Neutrophil (primary cell): ENCODE data around the gene PEX12.

Source experiments
- H3K27ac ChIP-seq: fragments of 200-600 bp; sonication (generic); 2 replicates; pipeline ENCODE4 v1.5.1; 2016; ENCODE audit warnings: mild to moderate bottlenecking, moderate library complexity
- H3K27me3 ChIP-seq: fragments of 200-600 bp; sonication (generic); 2 replicates; pipeline ENCODE4 v1.6.0; 2016; ENCODE audit warnings: mild to moderate bottlenecking
- H3K36me3 ChIP-seq: fragments of 200-600 bp; sonication (generic); 2 replicates; pipeline ENCODE4 v1.5.1; 2017
- H3K4me1 ChIP-seq, 2 experiments: fragments of 200-600 bp in 1 of 2; sonication (generic) in 1 of 2; 1 replicate in 1 of 2; 2 replicates in 1 of 2; pipeline versions ENCODE4 v1.5.1 to v1.6.1; 2013 to 2016; ENCODE audit warnings: low read depth in 1 of 2, low read length in 1 of 2, mild to moderate bottlenecking in 1 of 2, moderate library complexity in 1 of 2; ENCODE audit not compliant: control insufficient read depth in 1 of 2, insufficient read depth in 1 of 2
- H3K4me3 ChIP-seq, 2 experiments: fragments of 200-600 bp in 1 of 2; sonication (generic) in 1 of 2; 1 replicate in 1 of 2; 2 replicates in 1 of 2; pipeline ENCODE4 v1.5.1; 2013 to 2016; ENCODE audit warnings: low read depth in 1 of 2, low read length in 1 of 2, mild to moderate bottlenecking in 1 of 2, moderate library complexity in 1 of 2
- H3K9me3 ChIP-seq: fragments of 200-600 bp; sonication (generic); 2 replicates; pipeline ENCODE4 v1.5.1; 2016
- TF ChIP-seq, protein P1 (sequence below): fragments of 200-600 bp; sonication (generic); IDR thresholded peaks from 2 replicates; pipeline ENCODE4 v1.5.1; 2016; ENCODE audit warnings: antibody characterized with exemption

PEX12 gene

DNA sequence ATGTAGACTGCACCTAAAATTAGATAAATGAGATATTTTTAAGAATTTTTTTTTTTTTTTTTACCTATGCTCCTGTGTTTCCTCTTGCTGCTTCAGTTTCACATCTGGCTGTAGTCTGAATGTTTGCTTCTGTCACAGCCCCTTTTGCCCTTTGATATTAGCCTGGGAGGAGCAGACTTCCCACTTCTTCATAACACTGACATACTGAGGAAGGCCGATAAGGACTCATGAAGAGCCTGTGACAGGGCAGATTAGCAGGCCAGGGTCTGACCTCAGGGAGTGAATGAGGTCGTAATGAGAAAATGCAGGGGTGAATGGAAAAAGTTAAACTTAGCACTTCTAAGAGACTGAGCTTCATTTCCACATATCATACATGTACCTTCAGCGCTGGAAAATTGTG lies 17.7 kb downstream of the PEX12 start, which contains the start of gene SLFN14:
Gene SLFN14 (minus strand): TSS at position 117 of the 400 bp plus-strand sequence. CDS start 2,757 bp downstream, outside the sequence.
- Histone ChIP-seq H3K4me3 (no peak within 1 kb of the TSS), H3K27me3 (peaks cover 18% of the 10 kb centered on the region), H3K4me1 (no peaks in the 10 kb centered on the region), H3K27ac (no peak within 1 kb of the TSS), H3K36me3 (no peaks in the 10 kb centered on the region), H3K9me3 (no peaks in the 10 kb centered on the region)
- TF ChIP-seq, protein P1, sequence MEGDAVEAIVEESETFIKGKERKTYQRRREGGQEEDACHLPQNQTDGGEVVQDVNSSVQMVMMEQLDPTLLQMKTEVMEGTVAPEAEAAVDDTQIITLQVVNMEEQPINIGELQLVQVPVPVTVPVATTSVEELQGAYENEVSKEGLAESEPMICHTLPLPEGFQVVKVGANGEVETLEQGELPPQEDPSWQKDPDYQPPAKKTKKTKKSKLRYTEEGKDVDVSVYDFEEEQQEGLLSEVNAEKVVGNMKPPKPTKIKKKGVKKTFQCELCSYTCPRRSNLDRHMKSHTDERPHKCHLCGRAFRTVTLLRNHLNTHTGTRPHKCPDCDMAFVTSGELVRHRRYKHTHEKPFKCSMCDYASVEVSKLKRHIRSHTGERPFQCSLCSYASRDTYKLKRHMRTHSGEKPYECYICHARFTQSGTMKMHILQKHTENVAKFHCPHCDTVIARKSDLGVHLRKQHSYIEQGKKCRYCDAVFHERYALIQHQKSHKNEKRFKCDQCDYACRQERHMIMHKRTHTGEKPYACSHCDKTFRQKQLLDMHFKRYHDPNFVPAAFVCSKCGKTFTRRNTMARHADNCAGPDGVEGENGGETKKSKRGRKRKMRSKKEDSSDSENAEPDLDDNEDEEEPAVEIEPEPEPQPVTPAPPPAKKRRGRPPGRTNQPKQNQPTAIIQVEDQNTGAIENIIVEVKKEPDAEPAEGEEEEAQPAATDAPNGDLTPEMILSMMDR: no peak

DNA sequence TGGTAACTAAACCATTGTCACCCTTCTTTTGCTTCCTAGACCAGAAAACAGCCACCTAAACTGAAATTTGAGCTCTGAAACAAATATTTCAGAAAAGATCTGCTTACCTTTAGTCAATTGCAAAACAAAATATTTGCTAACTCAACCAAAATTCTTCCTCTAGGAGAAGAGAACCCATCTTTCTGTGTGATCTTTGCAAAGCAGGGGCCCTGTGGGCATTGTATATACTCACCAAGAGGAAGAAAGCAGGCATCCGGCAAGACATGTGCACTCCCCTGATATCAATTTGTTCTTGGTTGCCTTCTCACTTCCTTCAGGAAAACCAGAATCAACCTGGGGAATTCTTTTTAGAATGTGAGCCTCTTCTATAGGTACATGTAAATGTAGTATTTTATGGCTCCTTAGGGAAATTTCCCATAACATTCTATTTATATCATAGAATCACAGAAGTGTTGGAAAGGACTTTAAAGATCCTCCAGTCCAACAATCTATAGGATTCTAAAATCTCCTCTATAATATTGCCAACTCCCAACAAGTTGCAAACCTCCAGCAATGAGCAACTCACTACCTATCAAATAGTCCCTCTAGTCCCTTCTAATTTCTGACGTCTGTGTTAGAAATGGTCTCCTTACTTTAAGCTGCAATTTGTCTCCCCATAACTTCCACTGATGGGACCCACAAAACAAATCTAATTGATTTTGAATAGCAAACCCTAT lies 18.7 kb downstream of the PEX12 start:
- Histone ChIP-seq H3K9me3 (no peaks in the 10 kb centered on the region), H3K4me3 (no peak overlapping the region), H3K36me3 (no peaks in the 10 kb centered on the region), H3K27me3 (peaks cover 7% of the 10 kb centered on the region), H3K4me1 (no peaks in the 10 kb centered on the region), H3K27ac (no peak overlapping the region)
- TF ChIP-seq, protein P1: no peak

DNA sequence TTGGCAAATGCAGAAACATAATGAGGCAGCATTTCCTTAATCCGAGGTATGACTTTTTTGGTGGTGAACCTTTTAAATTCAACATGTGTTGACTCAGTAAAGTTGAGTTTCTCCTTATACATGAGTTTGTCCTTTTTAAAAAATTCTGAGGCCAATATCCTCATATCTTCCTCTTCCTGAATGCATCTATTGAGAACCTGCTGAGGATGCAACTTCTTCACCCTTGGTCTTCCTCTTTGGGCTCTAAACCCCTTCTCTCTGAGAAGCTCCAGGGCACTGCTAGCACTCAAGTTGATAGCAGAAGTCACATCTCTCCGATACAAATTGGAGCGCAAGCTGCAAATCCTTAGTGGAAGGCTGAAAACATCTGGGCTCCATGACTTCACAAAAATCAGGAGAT lies 21.0 kb downstream of the PEX12 start:
- Histone ChIP-seq H3K9me3 (no peaks in the 10 kb centered on the region), H3K4me3 (no peak overlapping the region), H3K4me1 (no peaks in the 10 kb centered on the region), H3K27ac (no peak overlapping the region), H3K27me3 (peaks cover 21% of the 10 kb centered on the region), H3K36me3 (no peaks in the 10 kb centered on the region)
- TF ChIP-seq, protein P1: no peak

DNA sequence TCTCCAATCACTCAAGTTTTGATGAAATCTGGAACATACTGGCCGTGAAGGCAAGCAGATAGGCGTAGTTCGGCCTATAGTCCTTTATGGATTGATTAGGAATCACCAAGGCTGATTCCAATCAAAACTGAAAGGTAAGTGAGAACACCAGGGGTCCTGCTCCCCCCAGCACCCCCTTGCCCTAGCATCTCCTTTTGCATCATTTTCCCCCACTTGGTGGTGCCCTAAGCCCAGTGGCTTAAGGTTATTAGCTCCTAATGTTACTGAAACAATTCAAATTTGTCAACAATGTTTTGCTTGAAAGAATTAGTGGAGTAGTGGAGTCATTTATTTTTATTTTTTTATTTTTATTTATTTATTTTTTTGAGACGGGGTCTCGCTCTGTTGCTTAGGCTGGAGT lies 22.7 kb downstream of the PEX12 start:
- TF ChIP-seq, protein P1: no peak
- Histone ChIP-seq H3K36me3 (no peaks in the 10 kb centered on the region), H3K4me3 (no peak overlapping the region), H3K27ac (no peak overlapping the region), H3K27me3 (peaks cover 36% of the 10 kb centered on the region), H3K9me3 (no peaks in the 10 kb centered on the region), H3K4me1 (no peaks in the 10 kb centered on the region)

DNA sequence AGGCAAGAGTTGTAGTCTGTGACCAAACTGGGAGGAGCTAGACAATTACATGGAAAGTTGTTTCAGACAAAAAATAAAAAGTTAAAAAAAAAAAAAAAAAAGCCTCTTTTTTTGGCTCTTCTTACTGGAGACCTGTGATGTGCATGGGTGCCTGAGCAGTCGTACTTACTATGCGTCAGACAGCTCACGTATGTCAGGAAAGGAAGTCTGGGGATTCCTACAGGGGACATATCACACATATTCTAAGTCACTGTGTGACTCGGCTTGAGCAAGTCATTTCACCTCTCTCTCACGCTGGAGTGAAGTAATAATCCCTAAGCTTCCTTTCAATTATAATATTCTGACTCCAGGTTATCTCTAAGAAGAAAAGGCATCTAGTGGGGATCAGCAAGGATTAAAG lies 23.7 kb downstream of the PEX12 start:
- TF ChIP-seq, protein P1: no peak
- H3K27me3 ChIP-seq: peaks cover 36% of the 10 kb centered on the region

More for the DNA sequence above, 23.7 kb downstream of the PEX12 start:
- H3K9me3 ChIP-seq: no peaks in the 10 kb centered on the region
- H3K4me1 ChIP-seq: no peaks in the 10 kb centered on the region
- H3K36me3 ChIP-seq: no peaks in the 10 kb centered on the region
- no peak overlapping the region for H3K27ac ChIP-seq
- H3K4me3 ChIP-seq: no peak overlapping the region
